Urinary bladder (tissue), 4 donors: Measurements from ENCODE around the gene METTL2B. TPM values are rescaled to one million over a fixed set of nuclear protein-coding genes. Genes with fewer than 3 reads are reported as not detected.
"Not testable (repeated sequence)": the region's sequence is repeated elsewhere in the genome, so short reads cannot be mapped to it uniquely, and the experiment has no call there.

ENCODE experiments used
- DNase-seq: peaks from one replicate; pipeline ENCODE4 v3.0.0-alpha.2; 2015; ENCODE audit errors: extremely low spot score
- H3K27ac ChIP-seq: one replicate; pipeline ENCODE4 v1.5.1; 2013; ENCODE audit warnings: low read depth, mild to moderate bottlenecking, moderate library complexity
- H3K36me3 ChIP-seq: one replicate; pipeline ENCODE4 v1.6.1; 2013; ENCODE audit warnings: mild to moderate bottlenecking, moderate library complexity; ENCODE audit not compliant: insufficient read depth
- H3K4me1 ChIP-seq: one replicate; pipeline ENCODE4 v1.6.1; 2013; ENCODE audit warnings: mild to moderate bottlenecking, moderate library complexity; ENCODE audit not compliant: insufficient read depth
- H3K4me3 ChIP-seq: one replicate; pipeline ENCODE4 v1.5.1; 2013; ENCODE audit warnings: low read depth, low read length
- WGBS: extraction: QIAGEN DNeasy Blood & Tissue Kit; methylation state at CpG from one replicate; pipeline ENCODE4 v1.1.7; 2013; 5-methylcytosine and 5-hydroxymethylcytosine counted together
- polyA plus RNA-seq: library from polyadenylated mRNA; stranded (reverse); fragments of 200-250 nt; gene quantifications from one replicate; pipeline ENCODE4 v1.2.3, GENCODE V29; 2013
- total RNA-seq: library from RNA; depleted of rRNA; stranded (reverse); fragments of >200 nt; gene quantifications from one replicate; pipeline ENCODE4 v1.2.3, GENCODE V29; 2014
- donor health status: healthy with polysubstance abuse.
- donor health status: healthy.

METTL2B gene
- total and polyA plus RNA-seq, 2 donors = 12.1 to 32.5 TPM

DNA sequence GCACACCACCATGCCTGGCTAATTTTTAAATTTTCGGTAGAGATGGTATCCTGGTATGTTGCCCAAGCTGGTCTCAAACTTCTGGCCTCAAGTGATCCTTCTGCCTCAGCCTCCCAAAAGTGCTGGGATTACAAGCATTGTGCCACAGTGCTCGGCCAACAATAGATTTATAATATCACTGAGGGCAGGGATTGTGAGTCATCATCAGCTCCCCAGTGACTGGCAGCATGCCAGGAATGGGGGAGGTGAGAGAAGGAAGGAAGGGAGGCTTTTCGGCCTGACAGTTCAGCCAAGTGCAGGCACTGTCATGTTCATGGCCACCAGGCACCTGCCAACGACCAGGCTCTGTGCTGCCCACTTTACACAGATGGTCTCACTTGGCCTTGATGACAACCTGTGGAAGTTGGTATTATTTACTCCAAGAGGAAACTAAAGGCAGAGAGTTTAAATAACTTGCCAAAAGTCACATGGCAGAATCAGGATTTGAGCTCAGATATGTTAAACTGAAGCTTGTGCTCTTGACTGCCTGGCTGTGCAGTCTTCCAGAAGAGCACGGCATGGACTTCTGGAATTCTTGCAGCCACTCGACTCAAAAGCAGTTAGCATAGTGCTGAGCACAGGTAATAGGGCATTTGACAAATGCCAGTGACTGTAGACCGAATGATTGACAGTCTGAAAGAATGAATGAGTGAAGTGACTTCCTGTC lies 46.8 kb downstream of the METTL2B start:
- H3K4me3 ChIP-seq, H3K27ac ChIP-seq, H3K36me3 ChIP-seq, H3K4me1 ChIP-seq: not testable (repeated sequence)
- 38% methylated on average over 5 of the region's 7 CpGs for WGBS
- peak; percentile 37 for DNase-seq

DNA sequence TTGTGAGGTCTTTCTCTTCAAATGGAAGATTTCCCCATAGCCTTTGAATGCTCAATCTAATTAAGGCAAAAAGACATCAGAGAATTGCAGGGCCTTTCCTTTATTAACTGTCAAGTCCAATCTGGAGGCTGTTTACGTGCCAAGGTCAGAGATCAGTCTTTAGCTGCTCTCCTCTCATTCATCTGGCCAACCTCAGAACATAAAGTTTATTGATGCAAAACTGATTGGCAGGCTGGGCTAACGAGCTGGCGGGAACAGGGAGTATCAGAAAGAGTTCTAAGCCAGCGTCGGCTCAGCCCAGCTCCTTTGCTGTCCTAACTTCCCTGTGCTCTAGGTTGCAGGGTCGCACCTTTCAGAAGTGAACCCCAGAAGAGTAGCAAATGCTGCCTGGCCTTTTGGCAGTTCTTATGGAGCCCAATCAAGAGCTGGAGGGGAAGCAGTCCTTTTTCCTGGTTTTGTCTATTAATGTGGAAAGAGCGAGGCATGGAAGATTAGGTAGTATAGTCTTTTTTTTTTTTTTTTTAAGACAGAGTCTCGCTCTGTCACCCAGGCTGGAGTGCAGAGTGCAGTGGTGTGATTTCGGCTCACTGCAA lies 47.5 kb downstream of the METTL2B start:
- not testable (repeated sequence) for H3K36me3 ChIP-seq, H3K4me1 ChIP-seq, DNase-seq, H3K27ac ChIP-seq, H3K4me3 ChIP-seq
- 59% methylated on average over 9 of the region's 9 CpGs for WGBS

DNA sequence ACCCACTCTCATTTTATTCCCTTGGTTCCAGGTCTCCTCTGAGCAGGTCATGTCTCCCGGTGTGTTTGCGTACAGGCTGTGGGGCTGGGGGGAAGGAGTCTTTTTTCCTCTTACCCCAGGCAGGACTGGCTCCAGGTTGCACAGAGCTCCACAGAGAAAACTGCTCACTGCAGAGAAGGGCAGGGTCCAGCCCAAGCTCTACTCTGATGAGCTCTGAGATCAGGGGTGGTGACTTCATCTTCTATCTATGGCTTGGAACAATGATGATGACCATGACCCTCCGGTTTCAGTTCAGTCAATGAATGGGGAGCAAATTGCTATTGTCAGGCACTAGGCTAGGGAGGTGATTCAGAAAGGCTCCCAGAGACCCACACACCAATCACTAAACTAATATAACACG lies 49.0 kb downstream of the METTL2B start:
- 80% methylated on average over 4 of the region's 4 CpGs for WGBS
- DNase-seq = not testable (repeated sequence)

DNA sequence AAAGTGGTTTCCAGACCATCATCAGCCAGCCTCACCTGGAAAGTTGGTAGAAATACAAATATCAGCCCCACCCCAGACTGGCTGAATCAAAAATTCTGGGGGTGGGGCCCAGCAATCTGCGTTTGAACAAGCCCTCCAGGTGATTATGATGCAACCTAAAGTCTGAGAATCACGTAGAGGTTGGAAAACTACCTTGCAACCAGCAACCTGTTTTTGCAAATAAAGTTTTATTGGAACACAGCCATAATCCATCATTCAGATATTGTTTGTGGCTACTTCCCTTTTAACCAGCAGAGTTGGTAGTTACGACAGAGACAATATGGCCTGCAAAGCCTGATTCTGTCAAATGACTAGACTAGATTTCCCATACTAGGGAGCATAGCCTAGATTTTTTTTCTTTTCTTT lies 49.5 kb downstream of the METTL2B start:
- not testable (repeated sequence) for H3K27ac ChIP-seq, H3K4me1 ChIP-seq, DNase-seq, H3K4me3 ChIP-seq, H3K36me3 ChIP-seq
- WGBS = 79% methylated on average over 3 of the region's 3 CpGs

More for the DNA sequence above, 49.0 kb downstream of the METTL2B start:
- not testable (repeated sequence) for H3K4me3 ChIP-seq, H3K27ac ChIP-seq, H3K36me3 ChIP-seq, H3K4me1 ChIP-seq

DNA sequence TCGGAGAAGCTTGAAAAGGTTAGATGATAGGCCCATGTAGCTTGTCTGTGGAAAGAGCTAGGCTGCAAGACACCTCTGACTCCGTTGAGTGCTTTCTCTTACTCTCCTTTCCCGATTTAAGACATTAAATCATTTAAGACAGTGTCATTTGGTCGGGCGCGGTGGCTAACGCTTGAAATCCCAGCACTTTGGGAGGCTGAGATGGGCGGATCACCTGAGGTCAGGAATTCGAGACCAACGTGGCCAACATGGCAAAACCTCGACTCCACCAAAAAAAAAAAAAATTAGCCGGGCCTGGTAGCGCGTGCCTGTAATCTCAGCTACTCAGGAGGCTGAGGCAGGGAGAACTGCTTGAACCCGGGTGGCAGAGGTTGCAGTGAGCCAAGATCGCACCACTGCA lies 52.6 kb downstream of the METTL2B start:
- not testable (repeated sequence) for H3K4me1 ChIP-seq, H3K27ac ChIP-seq, H3K4me3 ChIP-seq, H3K36me3 ChIP-seq, DNase-seq
- WGBS = 95% methylated on average over 16 of the region's 16 CpGs

DNA sequence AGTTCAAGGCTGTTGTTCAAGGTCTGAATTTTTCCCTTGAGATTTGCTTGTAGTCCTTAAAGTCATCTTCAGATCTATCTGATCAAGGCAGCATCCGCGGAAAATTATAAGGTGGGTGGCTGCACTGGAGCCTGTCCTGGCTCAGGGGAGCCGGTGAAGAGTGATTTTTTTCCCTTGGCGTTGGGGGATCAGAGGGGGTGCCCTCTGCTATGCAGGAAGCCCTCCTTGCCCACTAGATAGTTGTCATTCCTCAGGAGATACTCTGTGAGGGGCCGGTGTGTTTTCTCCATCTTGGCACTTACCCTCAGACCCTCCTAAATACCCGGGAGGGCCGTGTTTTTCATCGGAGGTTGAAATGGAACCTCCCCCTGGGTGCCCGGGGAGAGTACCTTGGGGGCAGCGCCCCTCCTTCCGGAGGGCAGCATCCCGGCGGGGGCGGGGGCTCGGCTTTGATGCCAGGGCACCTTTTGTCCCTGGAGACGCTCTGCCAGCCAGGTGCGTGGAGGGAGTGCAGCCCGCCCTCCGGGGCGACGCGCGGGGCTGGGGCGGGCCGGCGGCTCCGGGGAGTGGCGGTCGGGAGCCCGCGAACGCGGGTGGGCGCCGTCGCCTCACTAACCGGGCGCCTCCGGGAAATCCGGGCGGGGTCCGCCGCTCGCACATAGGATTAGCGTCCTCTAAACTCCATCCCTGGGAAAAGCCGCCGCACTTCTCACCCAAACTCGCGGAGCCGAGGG lies 53.7 kb downstream of the METTL2B start:
- not testable (repeated sequence) for H3K36me3 ChIP-seq, H3K4me1 ChIP-seq, DNase-seq
- peak overlapping the region; percentile 77 for H3K4me3 ChIP-seq
- WGBS = 3% methylated on average over 50 of the region's 50 CpGs
- H3K27ac ChIP-seq = peak overlapping the region; percentile 96

DNA sequence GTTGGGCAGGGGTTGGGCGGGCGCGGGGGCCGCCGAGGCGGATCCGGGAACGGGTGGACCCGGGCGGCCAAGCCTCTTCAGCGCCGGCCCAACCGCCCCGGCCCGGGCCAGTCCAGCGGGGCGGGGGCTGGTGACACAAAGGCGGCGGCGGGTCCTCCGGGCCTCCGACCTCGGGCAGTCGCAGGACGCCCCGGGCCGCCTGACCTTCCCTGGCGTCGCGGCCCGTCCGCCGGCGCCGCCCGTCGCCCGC lies 54.2 kb downstream of the METTL2B start:
- H3K27ac ChIP-seq = peak overlapping the region; percentile 96
- H3K36me3 ChIP-seq = no peaks in the 10 kb centered on the region
- peak overlapping the region; percentile 77 for H3K4me3 ChIP-seq
- DNase-seq = no peak
- WGBS = under 1% methylated on average over 38 of the region's 38 CpGs
- no peaks in the 10 kb centered on the region for H3K4me1 ChIP-seq

DNA sequence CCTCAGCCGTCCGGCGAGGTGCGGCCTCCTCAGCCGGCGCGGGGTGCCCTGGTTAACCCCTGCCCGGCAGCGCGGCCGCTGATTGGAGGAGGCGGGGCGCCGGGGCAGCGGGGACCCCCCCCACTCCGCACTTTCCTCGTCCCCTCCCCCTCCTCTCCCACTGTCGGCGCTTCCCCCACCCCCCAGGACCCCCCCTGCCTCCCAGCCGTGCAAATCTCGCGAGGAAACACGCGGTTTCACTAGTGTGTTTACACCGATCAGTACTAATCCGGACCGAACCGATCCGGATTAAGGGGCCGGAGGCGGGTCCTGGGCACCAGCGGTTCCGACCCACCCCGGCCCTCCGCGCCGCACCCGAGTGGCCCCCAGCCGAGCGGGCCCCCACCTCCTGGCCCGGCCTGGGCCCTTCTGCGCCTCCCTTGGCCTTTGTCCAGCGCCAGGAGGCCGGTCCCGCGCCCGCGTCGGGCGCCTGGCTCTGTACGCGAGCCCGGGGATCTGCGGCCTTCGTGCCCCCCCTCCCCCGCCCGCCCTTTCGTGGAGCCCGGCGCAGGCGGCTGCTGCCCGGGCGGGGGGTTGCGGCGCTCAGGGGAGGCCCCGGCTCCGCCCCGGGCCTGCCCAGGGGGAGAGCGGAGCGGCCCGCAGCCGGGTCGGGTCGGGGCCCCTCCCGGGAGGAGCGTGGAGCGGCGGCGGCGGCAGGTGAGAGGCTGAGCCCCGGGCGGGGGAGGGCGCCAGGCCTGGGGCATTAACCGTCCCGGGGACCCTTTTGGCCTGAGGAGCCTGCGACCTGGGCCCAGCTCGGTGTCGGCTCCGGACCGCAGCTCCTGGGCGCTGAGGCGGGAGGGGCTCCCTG lies 54.8 kb downstream of the METTL2B start:
- DNase-seq = peak; percentile 41
- H3K4me1 ChIP-seq, H3K36me3 ChIP-seq: not testable (repeated sequence)
- H3K27ac ChIP-seq = peak overlapping the region; percentile 97
- H3K4me3 ChIP-seq = peak overlapping the region; percentile 91
- under 1% methylated on average over 92 of the region's 92 CpGs for WGBS

DNA sequence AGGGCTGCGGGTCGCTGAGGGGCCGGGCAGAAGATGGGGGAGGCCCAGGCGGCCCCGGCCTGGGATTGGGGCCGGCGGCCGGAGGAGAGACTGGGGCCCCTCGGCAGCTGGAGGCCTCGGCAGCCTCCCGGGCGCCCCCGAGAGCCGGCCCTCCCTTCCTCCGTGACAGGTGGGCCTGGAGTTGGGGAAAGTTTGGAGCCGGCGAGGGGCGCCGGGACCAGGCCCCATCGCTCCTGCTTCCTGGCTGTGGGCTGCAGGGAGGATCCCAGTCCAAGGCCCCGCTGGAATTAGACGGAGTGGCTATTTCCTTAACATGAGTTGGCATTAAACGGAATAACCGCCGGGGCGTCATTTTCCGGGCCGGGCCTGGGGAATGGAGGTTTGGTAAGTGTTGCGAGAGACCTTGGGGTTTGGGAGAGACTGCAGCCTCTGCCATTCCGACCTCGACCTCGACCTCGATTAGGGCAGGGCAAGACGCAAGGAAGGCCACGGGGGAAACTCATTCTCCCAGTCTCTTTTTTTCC lies 55.5 kb downstream of the METTL2B start:
- peak overlapping the region; percentile 91 for H3K4me3 ChIP-seq
- not testable (repeated sequence) for H3K36me3 ChIP-seq, DNase-seq, H3K4me1 ChIP-seq
- under 1% methylated on average over 30 of the region's 35 CpGs for WGBS
- peak overlapping the region; percentile 97 for H3K27ac ChIP-seq

DNA sequence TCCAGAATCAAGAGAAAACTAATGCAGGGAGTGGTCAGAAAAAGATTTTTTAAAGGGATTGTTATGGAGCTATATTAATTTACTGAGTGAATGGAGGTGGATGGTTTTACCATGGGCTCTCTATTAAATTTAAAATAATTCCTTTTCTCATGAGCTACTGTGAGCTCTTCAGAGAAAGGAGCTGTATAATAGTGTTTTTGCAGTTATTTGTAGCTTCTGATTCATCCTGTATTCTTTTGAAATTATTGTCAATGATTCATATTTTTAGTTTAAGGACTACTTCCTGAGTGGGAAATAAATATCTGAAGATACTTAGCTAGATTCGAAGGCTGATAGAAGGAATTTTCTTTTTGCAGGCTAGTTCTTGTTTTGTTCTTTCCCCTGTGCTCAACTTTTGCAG lies 56.4 kb downstream of the METTL2B start:
- not testable (repeated sequence) for H3K36me3 ChIP-seq, H3K4me3 ChIP-seq, DNase-seq, H3K27ac ChIP-seq, H3K4me1 ChIP-seq
- WGBS = 22% methylated on average over 1 of the region's 1 CpG

DNA sequence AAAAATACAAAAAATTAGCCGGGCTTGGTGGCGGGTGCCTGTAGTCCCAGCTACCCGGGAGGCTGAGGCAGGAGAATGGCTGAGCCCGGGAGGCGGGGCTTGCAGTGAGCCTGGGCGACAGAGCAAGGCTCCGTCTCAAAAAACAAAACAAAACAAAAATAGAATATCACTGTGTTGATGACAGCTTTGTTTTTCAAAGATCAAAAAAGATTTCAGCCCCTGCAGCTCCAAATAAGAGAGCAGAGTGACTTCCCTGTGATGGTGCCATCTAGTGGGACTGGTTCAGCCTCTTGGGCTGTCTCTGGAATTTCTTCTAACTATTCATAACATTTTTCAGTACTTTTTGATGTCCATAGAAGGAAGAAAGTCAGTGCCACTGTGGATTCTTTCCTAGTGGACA lies 60.9 kb downstream of the METTL2B start:
- H3K27ac ChIP-seq, H3K4me3 ChIP-seq, DNase-seq, H3K4me1 ChIP-seq, H3K36me3 ChIP-seq: not testable (repeated sequence)
- WGBS = 62% methylated on average over 7 of the region's 7 CpGs

DNA sequence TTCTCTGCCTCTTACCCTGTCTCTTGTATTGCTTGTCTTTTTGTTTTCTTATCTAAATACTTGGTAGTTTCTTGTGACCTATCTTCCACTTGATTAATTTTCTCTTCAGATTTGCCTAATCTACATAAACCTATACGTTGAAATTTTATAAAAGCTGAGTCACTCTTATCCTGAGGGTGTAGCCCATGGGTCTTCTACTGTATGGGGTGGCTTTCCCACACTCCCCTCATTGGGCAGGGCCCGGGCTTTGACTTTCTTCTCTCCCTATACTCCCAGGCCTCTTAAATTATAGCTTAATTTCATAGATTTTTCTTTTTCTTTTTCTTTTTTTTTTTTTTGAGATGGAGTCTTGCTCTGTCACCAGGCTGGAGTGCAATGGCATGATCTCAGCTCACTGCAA lies 66.0 kb downstream of the METTL2B start:
- not testable (repeated sequence) for H3K4me1 ChIP-seq, DNase-seq, H3K36me3 ChIP-seq, H3K27ac ChIP-seq, H3K4me3 ChIP-seq
- whole genome bisulfite sequencing = 84% methylated on average over 2 of the region's 2 CpGs

DNA sequence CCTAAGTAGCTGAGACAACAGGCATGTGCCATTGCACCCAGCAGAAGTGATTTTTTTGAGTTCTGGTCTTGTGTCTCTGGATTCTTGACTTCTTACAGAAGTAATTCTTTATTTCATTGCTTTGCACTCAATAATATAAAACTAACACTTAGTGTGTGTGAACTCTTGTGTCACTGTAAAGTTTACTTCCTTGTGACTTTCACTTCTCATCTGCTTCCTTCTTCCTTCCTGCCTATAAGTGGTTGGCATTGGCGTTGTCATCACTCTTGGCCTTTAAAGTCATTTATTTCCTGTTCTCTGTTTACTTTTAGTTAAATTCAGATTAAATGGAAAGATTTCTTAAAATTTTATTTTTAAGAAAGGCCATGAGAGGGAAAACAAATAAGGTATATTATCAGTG lies 66.8 kb downstream of the METTL2B start:
- DNase-seq, H3K4me3 ChIP-seq, H3K4me1 ChIP-seq, H3K36me3 ChIP-seq, H3K27ac ChIP-seq: not testable (repeated sequence)
- WGBS = 74% methylated on average over 1 of the region's 1 CpG
